ENCODE results near the gene GHRHR. TPM values are rescaled to one million over a fixed set of nuclear protein-coding genes. Genes with fewer than 3 reads are reported as not detected.

The GHRHR gene
- not detected in 2 replicates for total RNA-seq (2012; rRNA removed)
- not detected in 2 replicates for polyA plus RNA-seq (2012; rRNA removed)
- polyA plus RNA-seq (2012; cell fraction: cytosol; rRNA removed) = not detected in 2 replicates
- polyA plus RNA-seq (2012; cell fraction: nucleus; rRNA removed; ENCODE audit: low replicate concordance) = not detected in 2 replicates
- not detected for Bru-seq, nascent RNA
- not detected for BruChase-seq, experiment 1, labeled RNA remaining after a 6-hour chase
- BruChase-seq, experiment 2, labeled RNA remaining after a 2-hour chase = not detected
- long read RNA-seq = 0 reads

DNA sequence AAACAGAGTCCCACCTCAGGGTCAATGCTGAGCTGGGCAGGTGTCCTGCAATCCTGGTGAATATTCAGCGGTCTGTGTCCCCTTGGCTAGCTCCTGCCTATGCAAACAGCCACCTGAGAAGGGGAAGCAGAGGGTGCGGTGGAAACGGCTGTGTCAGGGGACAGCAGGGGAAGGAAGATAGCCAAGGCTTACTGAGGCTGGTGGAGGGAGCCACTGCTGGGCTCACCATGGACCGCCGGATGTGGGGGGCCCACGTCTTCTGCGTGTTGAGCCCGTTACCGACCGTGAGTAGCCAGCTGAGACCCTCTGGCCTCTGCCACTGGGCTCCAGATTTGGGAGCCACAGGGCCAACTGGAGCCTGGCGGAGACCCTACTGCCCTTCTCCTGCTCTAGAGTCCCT lies at the start of gene GHRHR:
Gene GHRHR, plus strand, starts transcription at position 112 of the 400 bp plus-strand sequence. Its CDS starts 116 bp downstream, at position 228.
- Histone ChIP-seq H3K9me1 (ENCODE audit: insufficient read depth, low read length) (no peaks in the 10 kb centered on the region), H2BK20ac (ENCODE audit: low read depth, low read length) (no peak within 1 kb of the TSS), H4K8ac (ENCODE audit: low read depth in 2 of 2, low read length in 2 of 2) (no peak within 1 kb of the TSS), H4K20me1 (ENCODE audit: insufficient read depth, low read length) (no peaks in the 10 kb centered on the region), H4K5ac (ENCODE audit: low read depth, low read length) (no peak within 1 kb of the TSS), H3K4me1 (ENCODE audit: control insufficient read depth, insufficient read depth, low read length) (no peaks in the 10 kb centered on the region), H2AK9ac (replicated peaks; ENCODE audit: low read depth, low read length, poor library complexity) (no peak within 1 kb of the TSS), H3K18ac (ENCODE audit: low read depth, low read length) (no peak within 1 kb of the TSS), H2BK5ac (ENCODE audit: low read depth, low read length, poor library complexity, severe bottlenecking) (no peak within 1 kb of the TSS), H3K4me3 (ENCODE audit: insufficient read depth, low read depth, low read length) (no peak within 1 kb of the TSS), H3K14ac (replicated peaks; ENCODE audit: low read depth, low read length) (no peak within 1 kb of the TSS), H3K79me1 (ENCODE audit: low read depth in 1 of 2, low read length in 2 of 2) (no peaks in the 10 kb centered on the region), H3K27ac (ENCODE audit: insufficient read depth, low read length) (no peak within 1 kb of the TSS), H2BK15ac (ENCODE audit: low read depth, low read length) (no peak within 1 kb of the TSS), H3K36me3 (ENCODE audit: control insufficient read depth, insufficient read depth, low read length) (no peaks in the 10 kb centered on the region), H3K9ac (ENCODE audit: low read depth, low read length) (no peak within 1 kb of the TSS), H2BK120ac (ENCODE audit: low read depth, low read length) (no peak within 1 kb of the TSS), H4K91ac (ENCODE audit: insufficient read depth, low read depth, low read length) (no peak within 1 kb of the TSS), H3K23ac (ENCODE audit: low read depth, low read length) (no peak within 1 kb of the TSS), H2AK5ac (ENCODE audit: low read depth, low read length) (no peak within 1 kb of the TSS), H3K9me3 (ENCODE audit: control insufficient read depth, insufficient read depth, low read length) (no peaks in the 10 kb centered on the region), H2AFZ (replicated peaks; ENCODE audit: low read length, poor library complexity) (no peak within 1 kb of the TSS), H3K4me2 (ENCODE audit: low read depth, low read length) (no peak within 1 kb of the TSS), H3K4ac (ENCODE audit: low read depth, low read length) (no peak within 1 kb of the TSS), H3K27me3 (ENCODE audit: control insufficient read depth, insufficient read depth, low read length) (peaks cover 36% of the 10 kb centered on the region), H3K56ac (ENCODE audit: extremely low read depth, insufficient read depth, low read length) (no peak within 1 kb of the TSS)
- DNase-seq (no peak), ATAC-seq (ENCODE audit: low read depth) (no peak)
- POLR2A ChIA-PET (ENCODE audit: unreplicated experiment) = no interaction called here
- in situ Hi-C loops (cut with MboI; ENCODE audit: low sequenced_read_pairs) = no loop called here
- WGBS, 2 experiments (ENCODE audit: extremely low coverage in 2 of 2, insufficient read length in 1 of 2) = 78% methylated on average over 4 of the region's 11 CpGs; no CpG with 5 or more reads in 1 of the 2 experiments
- intact Hi-C loops (cut with micrococcal nuclease) = no loop called here
- CTCF ChIA-PET = no interaction called here
- dilution Hi-C loops (cut with HindIII; ENCODE audit: low sequenced_read_pairs, unreplicated experiment) = no loop called here
- TF ChIP-seq RFX5 (IDR thresholded peaks at IDR 0.05; ENCODE audit: low read depth, low read length) (no peak), MAZ (IDR thresholded peaks at IDR 0.05; ENCODE audit: borderline replicate concordance, low read depth, low read length) (no peak)
- no TSS peak for BruUV-seq (replicated peaks)
